NCI-H2196 treated with DMSO at 0.1 percent for 48 hours (cell line): Measurements from ENCODE around the gene OR2T1.
"Not testable (repeated sequence)": the region's sequence is repeated elsewhere in the genome, so short reads cannot be mapped to it uniquely, and the experiment has no call there.

Source experiments
- DNase-seq: peaks from one replicate; lab custom pipeline; 2025; ENCODE audit not compliant: unreplicated experiment; lab: John Stamatoyannopoulos, UW

OR2T1 gene

GRCh38 chr1:248434913-248435312 is 32.1 kb downstream of the OR2T1 start:
- DNase-seq: not testable (repeated sequence)

- not testable (repeated sequence) for DNase-seq
These were observed 33.5 kb downstream of the OR2T1 start for GRCh38 chr1:248436303-248436702.

- DNase-seq: not testable (repeated sequence)
These were observed 35.8 kb downstream of the OR2T1 start for GRCh38 chr1:248438668-248439067.

GRCh38 chr1:248439283-248439682 is 36.4 kb downstream of the OR2T1 start:
- not testable (repeated sequence) for DNase-seq

- not testable (repeated sequence) for DNase-seq
These were observed 39.8 kb downstream of the OR2T1 start for GRCh38 chr1:248442500-248443277.

GRCh38 chr1:248444603-248445002 is 41.8 kb downstream of the OR2T1 start:
- not testable (repeated sequence) for DNase-seq

GRCh38 chr1:248445399-248445798 is 42.6 kb downstream of the OR2T1 start, which contains the start of gene OR2T2:
Gene OR2T2, plus strand, starts transcription at chr1:248445637. Its CDS starts 7,161 bp downstream, at chr1:248452798.
- not testable (repeated sequence) for DNase-seq

GRCh38 chr1:248448409-248449074 is 45.7 kb downstream of the OR2T1 start:
- DNase-seq: not testable (repeated sequence)

- DNase-seq: not testable (repeated sequence)
These were observed 47.1 kb downstream of the OR2T1 start for GRCh38 chr1:248449821-248450465.

GRCh38 chr1:248450466-248451145 is 47.8 kb downstream of the OR2T1 start:
- DNase-seq: not testable (repeated sequence)

- not testable (repeated sequence) for DNase-seq
These were observed 50.8 kb downstream of the OR2T1 start for GRCh38 chr1:248453619-248454018.

- DNase-seq: not testable (repeated sequence)
These were observed 52.2 kb downstream of the OR2T1 start for GRCh38 chr1:248455045-248455444.

- not testable (repeated sequence) for DNase-seq
These were observed 53.8 kb downstream of the OR2T1 start for GRCh38 chr1:248456635-248457034.
